HG03066 (cell line): ENCODE data around the gene C19orf47.

ENCODE experiments used
- ATAC-seq: cut with Tn5 transposase; IDR thresholded peaks from one replicate; pipeline ENCODE4 v1.9.1; 2021; ENCODE audit warnings: low read depth; ENCODE audit not compliant: unreplicated experiment

Gene C19orf47

GRCh38 chr19:40284251-40284500 is 64.0 kb downstream of the C19orf47 start:
- no peak for ATAC-seq

GRCh38 chr19:40283414-40284250 is 64.6 kb downstream of the C19orf47 start:
- ATAC-seq = no peak

- ATAC-seq = no peak
Measured at GRCh38 chr19:40282920-40283319, 65.3 kb downstream of the C19orf47 start.

DNA sequence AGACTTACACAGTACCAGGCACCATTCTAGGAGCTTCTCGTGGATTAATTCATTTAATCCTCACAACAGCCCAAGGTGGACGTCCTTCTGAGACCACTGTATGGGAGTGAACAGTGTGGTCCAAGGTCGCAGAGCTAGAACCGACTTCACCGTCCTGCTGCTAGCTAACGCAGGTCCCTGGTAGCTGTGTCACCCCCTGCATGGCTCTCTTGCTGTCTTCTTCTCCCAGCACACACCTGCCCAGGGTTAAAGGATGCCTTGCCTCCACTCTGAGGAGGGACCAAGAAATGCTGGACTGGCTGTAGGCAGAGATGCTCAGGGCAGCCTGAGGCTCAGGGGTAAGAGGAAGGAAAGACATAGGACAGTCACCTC is 66.0 kb downstream of the C19orf47 start:
- ATAC-seq = no peak

DNA sequence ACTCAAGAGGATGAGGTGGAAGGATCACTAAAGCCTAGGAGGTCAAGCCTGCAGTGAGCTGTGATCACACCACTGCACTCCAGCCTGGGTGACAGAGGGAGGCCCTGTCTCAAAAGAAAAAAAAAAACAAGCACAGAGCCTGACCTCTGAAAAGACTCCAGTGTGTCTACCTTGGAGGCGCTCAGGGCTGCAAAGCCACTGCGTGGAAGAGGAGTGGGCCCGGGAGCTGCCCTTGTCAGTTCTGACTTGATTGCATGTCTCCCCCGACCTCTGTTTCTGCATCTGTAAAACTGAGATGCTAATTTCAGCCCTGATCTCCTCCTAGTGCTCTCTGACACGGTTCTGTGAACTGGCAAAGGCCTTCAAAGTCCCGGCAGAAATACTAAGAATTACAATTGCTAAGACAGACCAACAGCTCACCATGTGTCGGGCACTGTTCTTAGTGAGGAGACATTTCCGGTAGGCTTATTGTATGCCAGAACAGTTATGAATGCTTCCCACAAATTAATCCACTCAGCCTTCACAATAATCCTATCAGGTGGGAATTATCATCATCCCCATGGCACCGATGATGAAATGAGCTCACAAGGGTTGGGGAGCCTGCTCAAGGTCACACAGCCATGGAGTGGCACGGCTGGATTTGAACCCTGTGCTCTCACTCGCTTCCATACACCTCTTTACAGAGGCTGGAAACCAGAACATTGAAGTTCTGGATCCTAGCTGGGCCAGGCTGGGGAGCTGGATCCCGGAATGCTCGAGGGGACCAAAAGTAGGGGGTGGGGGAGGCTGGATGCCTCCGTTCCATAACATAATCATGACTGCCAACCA is 66.6 kb downstream of the C19orf47 start:
- ATAC-seq = no peak

DNA sequence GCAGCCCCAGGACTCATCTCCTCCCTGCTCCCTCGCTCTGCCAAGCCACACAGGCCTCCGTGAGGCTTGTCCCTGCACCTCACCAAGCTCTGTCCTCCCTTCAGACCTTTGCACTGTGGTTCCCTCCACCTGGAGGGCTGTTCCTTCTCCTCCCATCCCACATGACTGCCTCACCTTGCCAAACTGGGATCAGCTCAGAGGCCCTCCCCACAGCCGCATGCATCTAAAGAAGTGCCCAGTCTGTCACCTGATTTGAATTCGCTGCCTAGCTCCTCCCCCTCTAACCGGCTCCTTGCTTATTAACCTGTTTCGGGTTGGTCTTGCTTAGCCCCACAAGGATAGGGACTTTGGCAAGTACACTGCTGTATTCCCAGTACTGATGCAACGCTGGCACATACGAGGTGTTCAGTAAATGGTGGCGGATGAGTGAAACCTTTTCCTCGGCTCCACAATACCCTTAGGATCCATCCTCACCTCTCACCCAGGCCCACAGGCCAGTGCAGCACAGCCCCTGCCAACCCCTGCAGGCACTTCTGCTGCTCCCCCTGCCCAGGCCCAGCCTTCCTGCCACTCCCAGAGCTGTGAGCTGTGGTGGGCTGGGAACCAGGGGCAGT is 67.5 kb downstream of the C19orf47 start:
- no peak for ATAC-seq

DNA sequence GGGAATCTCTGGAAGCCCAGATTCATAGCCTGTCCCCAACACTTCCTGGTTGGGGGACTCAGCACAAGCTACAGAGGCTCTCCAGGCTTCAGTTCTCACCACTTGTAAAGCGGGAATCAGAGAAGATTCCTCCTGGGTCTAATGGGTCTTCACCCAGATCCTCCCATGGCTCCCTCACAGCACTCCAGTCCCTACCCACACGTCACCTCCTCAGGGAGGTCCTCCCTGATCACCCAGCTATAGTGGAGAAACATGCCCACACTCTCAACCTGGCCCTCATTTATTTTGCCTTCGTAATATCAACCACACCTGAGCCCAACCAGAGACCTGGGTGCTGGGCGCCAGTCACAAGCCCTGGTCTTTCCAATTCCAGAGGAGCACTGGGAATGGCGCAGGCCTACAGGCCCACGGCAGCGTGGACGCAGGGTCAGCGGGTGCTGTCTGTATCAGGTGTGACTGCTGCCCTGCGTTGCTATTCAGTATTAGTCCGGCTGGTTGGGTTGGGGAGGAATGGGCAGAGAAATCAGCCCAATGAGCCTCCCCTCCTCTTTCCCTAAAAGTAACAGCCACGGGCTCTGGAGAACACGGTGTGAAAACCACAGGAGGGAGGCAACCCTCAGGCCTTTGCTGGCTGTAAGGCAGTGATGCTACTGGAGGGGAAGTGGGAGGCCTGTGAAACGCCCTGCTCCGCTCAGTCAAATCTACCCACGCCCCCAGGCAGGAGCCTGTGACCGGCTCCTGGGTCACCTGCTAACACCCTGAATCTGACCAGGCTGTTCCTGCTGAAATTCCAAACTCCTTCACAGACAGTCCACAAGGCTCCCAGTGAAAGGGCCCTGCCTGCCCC is 68.2 kb downstream of the C19orf47 start:
- no peak for ATAC-seq

DNA sequence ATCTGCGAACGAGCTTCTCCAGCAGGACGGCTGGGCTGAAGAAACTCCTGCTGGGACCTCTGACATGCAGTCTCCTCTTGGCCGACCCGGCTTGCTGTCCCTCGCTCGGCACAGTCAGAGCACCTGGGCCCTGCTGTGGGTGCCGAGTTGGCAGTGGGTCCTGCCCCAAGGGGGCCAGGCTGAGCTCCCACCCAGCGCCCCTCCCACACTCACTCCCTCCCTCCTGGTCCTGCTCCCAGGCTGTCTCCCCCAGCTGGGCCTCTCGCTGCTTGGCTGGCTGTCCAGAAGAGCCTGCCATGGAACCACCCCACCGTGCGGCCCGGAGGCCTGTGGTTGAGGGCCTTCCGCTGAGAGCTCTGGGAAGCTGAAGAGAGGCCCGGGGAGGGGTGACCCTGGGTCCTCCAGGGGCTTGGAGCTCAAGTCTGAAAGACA is 69.1 kb downstream of the C19orf47 start:
- no peak for ATAC-seq

- ATAC-seq = no peak
Measured at GRCh38 chr19:40278361-40279035, 69.7 kb downstream of the C19orf47 start.

GRCh38 chr19:40277356-40278059 is 70.7 kb downstream of the C19orf47 start:
- ATAC-seq = no peak

DNA sequence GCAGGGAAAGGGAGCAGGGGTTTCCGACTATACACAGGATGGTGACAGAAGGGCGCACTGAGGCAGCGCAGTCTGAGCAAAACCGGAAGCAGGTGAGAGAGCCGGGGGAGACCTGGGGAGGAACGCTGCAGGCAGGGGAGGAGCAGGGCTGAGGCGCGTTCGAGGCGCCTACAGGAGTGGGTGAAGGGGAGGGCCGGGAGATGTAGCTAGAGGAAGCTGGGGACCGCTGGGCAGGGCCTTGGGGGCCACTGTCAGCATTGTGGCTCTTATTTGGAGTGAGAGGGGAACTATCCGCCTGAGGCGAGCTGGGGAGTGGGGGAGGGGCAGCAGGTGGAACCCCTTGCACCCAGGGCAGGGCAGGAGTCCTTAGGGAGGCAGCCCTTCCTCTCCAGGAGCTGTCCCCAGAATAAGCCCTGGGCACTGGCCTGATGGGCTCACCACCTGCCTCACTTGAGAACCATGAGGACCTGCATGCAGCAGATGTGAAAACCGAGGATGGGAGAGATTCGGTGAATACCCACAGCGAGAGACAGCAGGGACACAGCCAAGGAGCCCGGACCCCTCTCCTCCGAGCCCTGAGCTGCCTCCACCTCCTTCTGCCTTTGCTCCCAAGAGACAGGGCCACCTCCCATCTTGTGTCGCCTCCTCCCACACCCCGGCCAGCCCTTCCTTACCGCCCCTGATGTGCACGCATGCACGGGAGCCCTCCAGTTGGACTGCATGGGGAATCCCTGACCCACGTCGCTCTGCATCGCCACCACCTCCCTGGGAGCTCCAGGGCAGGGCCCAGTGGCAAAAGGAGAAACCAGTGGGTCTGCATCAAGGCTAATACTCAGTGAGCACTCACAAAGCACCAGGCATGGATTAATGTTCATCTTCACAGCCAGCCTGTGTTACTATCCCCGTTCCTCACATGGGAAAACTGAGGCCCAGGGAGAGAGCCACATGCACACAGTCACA is 73.3 kb downstream of the C19orf47 start:
- ATAC-seq = no peak

- ATAC-seq = no peak
Measured at GRCh38 chr19:40273469-40274360, 74.5 kb downstream of the C19orf47 start.

- ATAC-seq = no peak
Measured at GRCh38 chr19:40272261-40272660, 75.9 kb downstream of the C19orf47 start.

- ATAC-seq = no peak
Measured at GRCh38 chr19:40271706-40272105, 76.5 kb downstream of the C19orf47 start.

GRCh38 chr19:40270362-40271089 is 77.7 kb downstream of the C19orf47 start:
- ATAC-seq = no peak
